SK-N-SH treated with all-trans-retinoic acid at 6 μM for 48 hours (cell line): ENCODE results near the gene ATPAF1.

Source experiments
- ATAC-seq: fragments of 200-7000 bp; cut with Tn5 transposase; 3 replicates; pipeline ENCODE4 v1.9.1; 2020; ENCODE audit warnings: mild to moderate bottlenecking, moderate library complexity
- ARNTL ChIP-seq: fragments of 450-650 bp; formaldehyde crosslinking; IDR thresholded peaks from 2 replicates; pipeline ENCODE4 v1.5.0; 2020; ENCODE audit warnings: low read depth, mild to moderate bottlenecking, moderate library complexity, borderline replicate concordance
- BACH2 ChIP-seq: fragments of 250-450 bp; sonication (Bioruptor Pico); IDR thresholded peaks from 2 replicates; pipeline ENCODE4 v1.9.0; 2021; ENCODE audit warnings: mild to moderate bottlenecking, borderline replicate concordance
- CREB5 ChIP-seq: fragments of 250-450 bp; sonication (Bioruptor Pico); IDR thresholded peaks from 2 replicates; pipeline ENCODE4 v1.5.1; 2020; ENCODE audit warnings: low read depth, mild to moderate bottlenecking, moderate library complexity
- CSDC2 ChIP-seq: fragments of 250-450 bp; sonication (Bioruptor Pico); IDR thresholded peaks from 2 replicates; pipeline ENCODE4 v1.5.0; 2020; ENCODE audit warnings: mild to moderate bottlenecking, moderate library complexity
- CSRNP3 ChIP-seq: fragments of 250-450 bp; sonication (Bioruptor Pico); IDR thresholded peaks from 2 replicates; pipeline ENCODE4 v1.5.1; 2021; ENCODE audit warnings: mild to moderate bottlenecking, moderate library complexity
- ESRRG ChIP-seq: fragments of 250-450 bp; sonication (Bioruptor Pico); IDR thresholded peaks from 2 replicates; pipeline ENCODE4 v1.6.1; 2021; ENCODE audit warnings: mild to moderate bottlenecking
- GLIS3 ChIP-seq: fragments of 250-450 bp; sonication (Bioruptor Pico); IDR thresholded peaks from 2 replicates; pipeline ENCODE4 v1.5.0; 2020; ENCODE audit warnings: mild to moderate bottlenecking, moderate library complexity
- ISL1 ChIP-seq: fragments of 250-450 bp; sonication (Bioruptor Pico); IDR thresholded peaks from 2 replicates; pipeline ENCODE4 v2.1.2; 2022; ENCODE audit warnings: mild to moderate bottlenecking, moderate library complexity
- OSR1 ChIP-seq: fragments of 250-450 bp; sonication (Bioruptor Pico); IDR thresholded peaks from 2 replicates; pipeline ENCODE4 v1.8.0; 2022; ENCODE audit warnings: moderate library complexity, mild to moderate bottlenecking, inconsistent platforms
- PATZ1 ChIP-seq: fragments of 250-450 bp; sonication (Bioruptor Pico); IDR thresholded peaks from 2 replicates; pipeline ENCODE4 v1.8.0; 2020; ENCODE audit warnings: mild to moderate bottlenecking, moderate library complexity, borderline replicate concordance
- POU6F1 ChIP-seq: fragments of 250-450 bp; sonication (Bioruptor Pico); IDR thresholded peaks from 2 replicates; pipeline ENCODE4 v1.8.0; 2021; ENCODE audit warnings: low read depth, mild to moderate bottlenecking, moderate library complexity, borderline replicate concordance
- PPARA ChIP-seq: fragments of 250-450 bp; sonication (Bioruptor Pico); IDR thresholded peaks from 2 replicates; pipeline ENCODE4 v1.5.0; 2020; ENCODE audit warnings: mild to moderate bottlenecking, borderline replicate concordance
- RARB ChIP-seq: fragments of 250-450 bp; sonication (Bioruptor Pico); IDR thresholded peaks from 2 replicates; pipeline ENCODE4 v1.8.0; 2021; ENCODE audit warnings: mild to moderate bottlenecking, moderate library complexity
- SNAI2 ChIP-seq: fragments of 250-450 bp; sonication (Bioruptor Pico); IDR thresholded peaks from 2 replicates; pipeline ENCODE4 v1.5.0; 2020; ENCODE audit warnings: mild to moderate bottlenecking, moderate library complexity
- TCF4 ChIP-seq: fragments of 250-450 bp; sonication (Bioruptor Pico); IDR thresholded peaks from 2 replicates; pipeline ENCODE4 v1.8.0; 2021; ENCODE audit warnings: mild to moderate bottlenecking, moderate library complexity, borderline replicate concordance
- TOX ChIP-seq: fragments of 250-450 bp; sonication (Bioruptor Pico); IDR thresholded peaks from 2 replicates; pipeline ENCODE4 v1.8.0; 2021; ENCODE audit warnings: mild to moderate bottlenecking, moderate library complexity, borderline replicate concordance
- TSHZ2 ChIP-seq: fragments of 250-450 bp; sonication (Bioruptor Pico); IDR thresholded peaks from 2 replicates; pipeline ENCODE4 v1.5.0; 2020; ENCODE audit warnings: mild to moderate bottlenecking, moderate library complexity
- ZC3H10 ChIP-seq: fragments of 250-450 bp; sonication (Bioruptor Pico); IDR thresholded peaks from 2 replicates; pipeline ENCODE4 v1.5.1; 2021; ENCODE audit warnings: mild to moderate bottlenecking, moderate library complexity
- ZFP3 ChIP-seq: fragments of 250-450 bp; sonication (Bioruptor Pico); IDR thresholded peaks from 2 replicates; pipeline ENCODE4 v1.5.0; 2020; ENCODE audit warnings: mild to moderate bottlenecking, moderate library complexity
- ZFP30 ChIP-seq: fragments of 450-650 bp; formaldehyde crosslinking; IDR thresholded peaks from 2 replicates; pipeline ENCODE4 v1.5.0; 2022; ENCODE audit warnings: mild to moderate bottlenecking, moderate library complexity
- ZNF565 ChIP-seq: fragments of 450-650 bp; formaldehyde crosslinking; conservative IDR thresholded peaks from 2 replicates; pipeline ENCODE4 v1.5.0; 2020; ENCODE audit warnings: low read depth, mild to moderate bottlenecking, moderate library complexity
- ZNF70 ChIP-seq: fragments of 450-650 bp; formaldehyde crosslinking; IDR thresholded peaks from 2 replicates; pipeline ENCODE4 v1.5.0; 2020; ENCODE audit warnings: mild to moderate bottlenecking, moderate library complexity
- ZNF8 ChIP-seq: fragments of 450-650 bp; formaldehyde crosslinking; IDR thresholded peaks from 2 replicates; pipeline ENCODE4 v1.5.0; 2020; ENCODE audit warnings: mild to moderate bottlenecking, moderate library complexity

Gene ATPAF1

GRCh38 chr1:46649764-46650163, 18.4 kb downstream of the ATPAF1 start:
- TF ChIP-seq TOX (CRISPR knock-in tag) (no peak), RARB (CRISPR knock-in tag) (no peak), PPARA (CRISPR knock-in tag) (no peak), CSDC2 (CRISPR knock-in tag) (no peak), GLIS3 (CRISPR knock-in tag) (no peak)

GRCh38 chr1:46647611-46648010, 20.6 kb downstream of the ATPAF1 start:
- ATAC-seq = no peak
- TF ChIP-seq ZFP30 (CRISPR knock-in tag) = no peak
- TF ChIP-seq ZC3H10 (CRISPR knock-in tag) = no peak
- TF ChIP-seq POU6F1 (CRISPR knock-in tag) = no peak
- TF ChIP-seq ZNF70 (CRISPR knock-in tag) = no peak
- no peak for TF ChIP-seq CREB5 (CRISPR knock-in tag)
- TF ChIP-seq BACH2 (CRISPR knock-in tag) = no peak
- no peak for TF ChIP-seq CSDC2 (CRISPR knock-in tag)
- TF ChIP-seq ESRRG = no peak
- TF ChIP-seq CSRNP3 = no peak
- no peak for TF ChIP-seq ISL1 (CRISPR knock-in tag)
- no peak for TF ChIP-seq PATZ1 (CRISPR knock-in tag)
- TF ChIP-seq SNAI2 (CRISPR knock-in tag) = no peak
- TF ChIP-seq ZNF8 (CRISPR knock-in tag) = no peak
- TF ChIP-seq ZFP3 (CRISPR knock-in tag) = no peak
- TF ChIP-seq TSHZ2 (CRISPR knock-in tag) = no peak
- no peak for TF ChIP-seq TCF4
- no peak for TF ChIP-seq ARNTL (CRISPR knock-in tag)
- TF ChIP-seq OSR1 = no peak
- no peak for TF ChIP-seq RARB (CRISPR knock-in tag)
- no peak for TF ChIP-seq ZNF565
- TF ChIP-seq, all 23 proteins: peak for 0

More at GRCh38 chr1:46649764-46650163, 18.4 kb downstream of the ATPAF1 start:
- no peak for ATAC-seq

- no peak for ATAC-seq
- TF ChIP-seq TCF4 = no peak
Measured at GRCh38 chr1:46646844-46647243, 21.3 kb downstream of the ATPAF1 start.
